Common myeloid progenitor, CD34-positive (primary cell): ENCODE results near the gene SDC1.

ENCODE experiments used
- CTCF ChIA-PET: fragments of 350-600 bp; sonication (Branson Sonifier 250); formaldehyde crosslinking; loops from one replicate; lab custom pipeline; 2021; ENCODE audit warnings: antibody characterized with exemption; lab: Charles Lee
- POLR2A ChIA-PET: fragments of 350-600 bp; sonication (Branson Sonifier 250); formaldehyde crosslinking; loops from one replicate; lab custom pipeline; 2021; ENCODE audit warnings: antibody characterized with exemption; lab: Charles Lee
- DNase-seq, 3 donors: peaks; one replicate each; pipeline versions ENCODE4 v3.0.0 to v3.0.0-alpha.2; 2013
- H3K27ac ChIP-seq, 2 experiments: 1 replicate in 1 of 2; 2 replicates in 1 of 2; pipeline ENCODE4 v1.7.0; 2013; ENCODE audit warnings: inconsistent platforms in 2 of 2, low read length in 2 of 2, mild to moderate bottlenecking in 2 of 2, low read depth in 1 of 2, moderate library complexity in 1 of 2; ENCODE audit not compliant: severe bottlenecking in 2 of 2, insufficient read depth in 1 of 2, poor library complexity in 1 of 2
- H3K27me3 ChIP-seq, 5 experiments: replicated peaks in 2 of 5; 1 replicate in 3 of 5; 2 replicates in 2 of 5; pipeline versions ENCODE4 v1.6.1 to v1.7.0; 2013; ENCODE audit warnings: low read length in 4 of 5, mild to moderate bottlenecking in 2 of 5, moderate library complexity in 2 of 5, inconsistent platforms in 1 of 5; ENCODE audit not compliant: insufficient read depth in 5 of 5, control insufficient read depth in 4 of 5
- H3K36me3 ChIP-seq, 4 experiments: 1 replicate in 2 of 4; 2 replicates in 2 of 4; pipeline versions ENCODE4 v1.6.1 to v1.7.0; 2013; ENCODE audit warnings: low read length in 3 of 4, control low read depth in 1 of 4, mild to moderate bottlenecking in 1 of 4; ENCODE audit not compliant: control insufficient read depth in 4 of 4, insufficient read depth in 4 of 4
- H3K4me1 ChIP-seq, 4 experiments: 1 replicate in 3 of 4; 2 replicates in 1 of 4; pipeline versions ENCODE4 v1.6.1 to v1.7.1; 2013; ENCODE audit warnings: low read length in 3 of 4, mild to moderate bottlenecking in 3 of 4, control low read depth in 1 of 4, inconsistent platforms in 1 of 4, moderate library complexity in 1 of 4; ENCODE audit not compliant: control insufficient read depth in 4 of 4, insufficient read depth in 4 of 4; ENCODE audit errors: control extremely low read depth in 1 of 4
- H3K4me3 ChIP-seq, 7 experiments: 1 replicate in 4 of 7; 2 replicates in 3 of 7; pipeline versions ENCODE4 v1.5.1 to v1.7.0; 2013; ENCODE audit warnings: mild to moderate bottlenecking in 7 of 7, low read length in 6 of 7, moderate library complexity in 6 of 7, inconsistent platforms in 2 of 7, low read depth in 2 of 7, control low read depth in 1 of 7; ENCODE audit not compliant: insufficient read depth in 4 of 7, control insufficient read depth in 1 of 7; ENCODE audit errors: extremely low read depth in 1 of 7
- H3K9me3 ChIP-seq, 5 experiments: 1 replicate in 4 of 5; 2 replicates in 1 of 5; pipeline versions ENCODE4 v1.6.1 to v1.7.1; 2013; ENCODE audit warnings: low read length in 4 of 5, mild to moderate bottlenecking in 2 of 5, inconsistent platforms in 1 of 5, low read depth in 1 of 5, moderate library complexity in 1 of 5; ENCODE audit not compliant: control insufficient read depth in 4 of 5, insufficient read depth in 2 of 5; ENCODE audit errors: control extremely low read depth in 1 of 5
- WGBS: methylation state at CpG from one replicate; pipeline ENCODE4 v1.1.5; 2013; ENCODE audit not compliant: insufficient coverage; 5-methylcytosine and 5-hydroxymethylcytosine counted together

The SDC1 gene

DNA sequence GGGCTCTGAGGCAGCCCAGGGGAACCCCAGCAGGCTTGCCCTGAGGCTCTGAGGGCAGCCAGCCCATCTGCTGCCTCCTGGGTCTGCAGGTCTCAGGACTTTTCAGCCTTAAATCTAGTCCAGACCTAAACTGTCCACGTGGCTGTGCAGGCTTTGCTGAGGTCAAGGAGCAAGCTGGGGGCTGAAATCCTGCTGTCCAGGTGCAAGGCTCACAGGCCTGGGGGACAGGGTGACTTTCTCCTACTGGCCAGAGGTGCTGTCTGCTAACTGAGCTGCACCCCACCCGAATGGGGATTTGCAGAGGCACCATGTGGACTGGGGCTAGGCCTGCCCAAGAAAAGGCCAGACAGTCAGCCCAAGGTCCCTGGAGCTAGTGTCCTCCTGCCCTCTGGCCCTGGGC lies 32.1 kb downstream of the SDC1 start:
- ChIA-PET POLR2A (no interaction called here), CTCF (no interaction called here)
- WGBS, result 100% methylated on average over 1 of the region's 2 CpGs
- Histone ChIP-seq H3K4me1 (no peaks in the 10 kb centered on the region), H3K27ac (no peak overlapping the region), H3K9me3 (no peaks in the 10 kb centered on the region), H3K4me3 (no peak overlapping the region), H3K36me3 (no peaks in the 10 kb centered on the region), H3K27me3 (no peaks in the 10 kb centered on the region)
- no peak for DNase-seq

DNA sequence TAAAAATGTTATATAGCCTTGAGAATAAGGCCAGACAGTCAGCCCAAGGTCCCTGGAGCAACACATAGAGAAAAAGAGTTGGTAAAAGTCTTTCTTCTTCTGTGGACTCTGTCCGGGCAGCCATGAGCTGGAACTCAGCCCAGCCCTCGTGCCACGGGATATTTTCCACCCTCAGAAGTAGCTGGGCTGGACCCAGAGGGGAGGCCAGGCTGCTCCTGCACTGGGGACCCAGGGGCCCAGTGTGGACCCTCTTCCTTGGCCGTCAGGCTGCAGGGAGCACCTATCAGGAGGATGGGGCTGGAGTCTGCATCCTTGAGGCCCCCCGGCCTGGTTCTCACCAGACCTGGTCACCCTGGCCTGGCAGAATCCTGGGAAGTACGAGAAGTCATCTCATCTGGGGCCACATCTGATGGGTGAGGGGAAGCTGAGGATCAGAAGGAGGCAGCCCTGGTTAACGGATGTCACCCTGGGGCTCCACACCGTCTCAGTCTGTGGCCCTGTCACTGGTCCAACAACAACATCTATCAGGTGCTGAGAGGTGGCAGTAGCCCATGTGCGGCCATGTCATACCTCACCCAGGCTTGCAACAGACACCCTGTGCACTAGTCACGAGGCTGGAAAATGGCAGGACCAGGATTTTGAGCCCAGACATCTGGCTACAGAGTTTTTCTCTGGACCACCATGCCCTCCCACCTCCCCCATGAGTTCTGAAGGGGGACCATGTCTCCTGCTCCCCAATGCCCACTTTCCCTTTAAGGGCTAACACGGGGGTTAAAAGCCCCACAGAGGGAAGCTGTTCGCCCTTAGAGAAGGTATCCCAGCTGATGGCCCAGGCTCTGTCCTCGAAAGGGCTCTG lies 33.0 kb downstream of the SDC1 start:
- H3K9me3 ChIP-seq, result no peaks in the 10 kb centered on the region
- CTCF ChIA-PET, result interaction anchor here (1.3 kb wide), 1 partner anchor 16 kb away, joined by 3 read pairs; no protein-coding TSS in a partner anchor
- POLR2A ChIA-PET, result no interaction called here
- DNase-seq, result no peak
- peaks cover 0 to 3% (median 0%) of the 10 kb centered on the region in 4 experiments for H3K4me1 ChIP-seq
- WGBS, result 96% methylated on average over 10 of the region's 13 CpGs
- peaks cover 0 to 2% (median 0%) of the 10 kb centered on the region in 4 experiments for H3K36me3 ChIP-seq
- H3K27ac ChIP-seq, result no peak overlapping the region
- no peaks in the 10 kb centered on the region for H3K27me3 ChIP-seq
- no peak overlapping the region for H3K4me3 ChIP-seq

DNA sequence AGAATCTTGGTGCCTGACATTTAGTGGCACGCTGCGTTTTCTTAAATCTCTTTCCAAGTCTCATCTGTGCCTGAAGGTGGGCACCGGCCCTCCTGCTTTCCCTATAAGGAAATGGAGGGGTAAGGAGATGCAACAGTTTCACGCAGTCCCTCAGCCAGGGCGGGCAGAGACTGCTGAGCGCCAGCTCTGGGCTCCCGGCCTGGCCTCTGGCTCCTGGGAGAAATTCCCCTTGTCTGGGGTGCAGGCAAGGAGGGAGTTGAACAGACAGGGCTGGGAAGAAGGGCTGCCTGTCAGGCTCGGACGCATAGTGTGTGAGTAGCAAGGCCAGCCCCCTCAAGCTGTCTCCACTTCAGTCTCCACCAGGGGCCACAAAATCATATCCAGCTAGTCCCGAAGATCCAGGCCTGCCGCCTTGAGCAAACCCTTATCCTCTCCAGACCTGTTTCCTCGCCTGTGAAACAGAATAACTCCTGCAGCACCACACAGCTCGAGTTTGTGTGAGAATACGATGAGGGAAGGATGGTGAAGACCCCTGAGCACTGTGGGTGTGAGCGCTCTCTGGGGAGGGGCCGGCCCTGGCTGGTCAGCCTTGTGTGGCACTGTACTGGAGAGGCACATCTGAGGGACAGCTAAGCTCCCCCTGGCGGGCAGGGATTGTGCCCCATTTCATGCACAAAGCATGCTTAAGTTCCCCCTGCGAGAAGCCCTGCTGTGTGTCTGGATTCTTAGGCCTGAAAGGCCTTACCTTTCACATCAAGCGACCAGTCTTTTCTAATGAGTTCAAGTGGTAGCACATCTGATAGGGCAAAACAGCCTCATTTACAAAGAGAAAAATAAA lies 33.8 kb downstream of the SDC1 start:
- ChIA-PET CTCF (interaction anchor here (1.3 kb wide), 1 partner anchor 17 kb away, joined by 3 read pairs; no protein-coding TSS in a partner anchor), POLR2A (no interaction called here)
- no peak for DNase-seq
- Histone ChIP-seq H3K4me3 (no peak overlapping the region), H3K27me3 (no peaks in the 10 kb centered on the region), H3K4me1 (peaks cover 0 to 11% (median 5%) of the 10 kb centered on the region in 4 experiments), H3K36me3 (peaks cover 0 to 2% (median 0%) of the 10 kb centered on the region in 4 experiments), H3K9me3 (no peaks in the 10 kb centered on the region), H3K27ac (no peak overlapping the region)
- WGBS, result 95% methylated on average over 15 of the region's 19 CpGs

DNA sequence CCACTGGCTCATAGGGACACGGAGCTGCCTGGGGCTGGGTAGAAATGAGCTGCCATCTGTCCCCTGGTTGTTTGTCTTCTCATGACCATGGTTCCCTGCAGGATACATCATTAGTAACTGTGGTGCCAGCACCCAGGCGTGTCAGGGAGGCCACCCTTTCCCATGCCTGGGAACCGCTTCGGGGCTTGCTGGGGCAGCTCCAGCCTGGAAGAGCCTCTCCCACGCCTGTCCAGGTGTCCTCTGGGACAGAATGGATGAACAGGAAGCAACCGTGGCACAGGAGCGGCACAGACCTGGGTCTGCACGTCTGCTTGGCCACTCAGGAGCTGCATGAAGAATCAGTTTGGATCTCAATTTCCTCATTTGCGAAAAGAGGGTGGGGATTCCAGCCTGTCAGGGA lies 34.8 kb downstream of the SDC1 start:
- DNase-seq, result no peak
- 93% methylated on average over 9 of the region's 9 CpGs for WGBS
- Histone ChIP-seq H3K27ac (no peak overlapping the region), H3K27me3 (no peaks in the 10 kb centered on the region), H3K4me3 (no peak overlapping the region), H3K9me3 (no peaks in the 10 kb centered on the region), H3K36me3 (peaks cover 0 to 2% (median 0%) of the 10 kb centered on the region in 4 experiments), H3K4me1 (peaks cover 0 to 21% (median 11%) of the 10 kb centered on the region in 4 experiments)
- POLR2A ChIA-PET, result no interaction called here
- CTCF ChIA-PET, result interaction anchor here (1.8 kb wide), 1 partner anchor 19 kb away, joined by 5 read pairs; no protein-coding TSS in a partner anchor

DNA sequence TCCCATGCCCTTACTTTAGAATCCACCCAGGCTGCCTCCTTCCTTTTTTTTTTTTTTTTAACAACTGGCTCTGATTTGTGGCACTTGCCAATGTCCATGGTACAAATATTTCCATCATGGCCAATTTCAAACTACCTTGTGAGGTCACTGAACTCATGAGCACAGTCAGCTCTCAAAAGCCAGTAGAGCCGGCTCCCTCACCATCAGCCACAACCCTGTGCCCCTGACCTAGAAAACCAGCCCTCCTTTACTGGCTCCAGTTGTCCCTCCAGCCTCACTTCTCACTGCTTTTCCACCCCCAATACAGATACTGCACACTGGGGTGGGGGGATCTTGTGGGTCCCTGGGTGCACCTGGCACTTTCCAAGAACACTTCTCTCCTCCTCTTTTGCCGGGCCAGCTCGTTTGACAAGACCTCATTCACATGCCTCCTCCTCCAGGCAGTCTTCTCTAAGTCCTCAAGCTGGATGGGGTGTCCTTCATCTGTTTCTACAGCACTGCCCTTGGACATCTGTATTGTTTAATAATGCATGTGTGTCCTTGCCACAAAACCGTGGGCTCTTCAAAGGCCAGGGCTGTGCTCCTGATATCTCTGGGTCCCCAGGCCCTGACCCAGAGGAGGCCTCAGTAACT lies 35.5 kb downstream of the SDC1 start:
- 96% methylated on average over 2 of the region's 4 CpGs for WGBS
- CTCF ChIA-PET, result interaction anchor here (1.0 to 1.8 kb wide), 2 partner anchors 8 to 20 kb away, joined by 3 to 5 read pairs; no protein-coding TSS in a partner anchor

DNA sequence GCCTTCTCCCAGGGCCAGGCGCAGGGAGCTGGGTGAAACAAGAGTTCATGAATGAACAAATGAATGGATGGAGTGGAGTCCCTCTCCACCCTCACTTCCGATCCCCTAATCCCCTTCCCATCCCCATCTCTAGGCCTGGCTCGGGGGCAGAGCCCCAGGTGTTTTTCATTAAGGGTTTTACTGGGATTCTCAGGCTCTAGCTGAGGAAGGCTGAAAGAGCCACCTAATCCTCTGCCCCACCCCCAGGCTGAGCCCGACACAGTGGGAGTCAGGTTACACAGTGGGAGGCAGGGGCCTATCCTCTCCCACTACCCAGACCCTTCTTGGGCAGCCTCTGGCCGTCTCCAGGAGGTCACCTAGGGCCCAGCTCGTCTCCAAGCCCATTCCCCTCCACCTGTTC lies 36.1 kb downstream of the SDC1 start:
- POLR2A ChIA-PET, result no interaction called here
- no peak for DNase-seq
- Histone ChIP-seq H3K27me3 (no peaks in the 10 kb centered on the region), H3K36me3 (peaks cover 0 to 2% (median 0%) of the 10 kb centered on the region in 4 experiments), H3K4me3 (no peak overlapping the region), H3K27ac (no peak overlapping the region), H3K9me3 (no peaks in the 10 kb centered on the region), H3K4me1 (peaks cover 0 to 26% (median 14%) of the 10 kb centered on the region in 4 experiments)
- WGBS, result 73% methylated on average over 3 of the region's 6 CpGs
- CTCF ChIA-PET, result interaction anchor here (1.0 to 1.8 kb wide), 2 partner anchors 8 to 21 kb away, joined by 3 to 5 read pairs; no protein-coding TSS in a partner anchor

More for the DNA sequence above, 35.5 kb downstream of the SDC1 start:
- Histone ChIP-seq H3K36me3 (peaks cover 0 to 2% (median 0%) of the 10 kb centered on the region in 4 experiments), H3K4me1 (peaks cover 0 to 26% (median 13%) of the 10 kb centered on the region in 4 experiments), H3K27ac (no peak overlapping the region), H3K4me3 (no peak overlapping the region), H3K9me3 (no peaks in the 10 kb centered on the region), H3K27me3 (no peaks in the 10 kb centered on the region)
- no peak for DNase-seq
- POLR2A ChIA-PET, result no interaction called here
